ENCODE data around the gene SORBS2. TPM values are rescaled to one million over a fixed set of nuclear protein-coding genes. Genes with fewer than 3 reads are reported as not detected.

The SORBS2 gene
- total RNA-seq, 4 donors from 2014 or later, result 33.4 to 286 (median 47.6) TPM

DNA sequence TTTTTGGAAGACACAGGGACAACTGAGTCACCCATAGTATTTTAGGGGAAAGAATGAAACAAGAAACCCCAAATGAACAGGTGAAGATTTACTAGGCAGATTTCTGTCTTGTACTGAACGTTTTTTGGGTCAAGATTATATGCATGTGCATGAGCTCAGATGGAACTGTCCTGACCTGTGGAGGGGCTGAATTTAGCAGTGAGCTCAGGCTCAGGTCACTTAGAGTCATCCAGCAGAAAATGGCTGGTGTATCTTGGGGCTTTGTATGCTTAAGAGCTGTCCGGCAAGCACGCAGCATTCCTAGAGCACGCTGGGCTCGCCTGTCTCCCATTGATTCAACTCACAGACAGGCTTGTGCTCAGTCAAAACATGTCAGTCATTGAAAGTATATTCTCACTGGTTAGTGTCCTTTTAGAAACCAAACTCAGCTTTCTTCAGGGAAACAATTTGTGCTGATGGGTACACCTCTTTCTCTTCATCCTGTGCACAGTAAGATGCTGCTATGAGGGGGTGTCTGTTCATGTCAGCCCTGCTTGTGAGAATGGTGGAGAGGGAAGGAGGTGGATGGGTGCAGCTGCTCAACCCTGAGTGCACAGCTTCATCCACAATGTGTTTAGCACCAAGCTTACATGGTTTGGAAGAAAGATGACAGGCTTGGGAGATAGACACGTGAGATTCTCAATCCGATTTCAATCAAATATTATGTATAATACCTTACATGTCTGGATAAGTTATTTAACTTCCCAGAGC is 229.2 kb downstream of the SORBS2 start:
- Histone ChIP-seq H3K4me1 (peaks cover 0 to 9% (median 0%) of the 10 kb centered on the region in 3 donors), H3K36me3 (peaks cover 0 to 8% (median 0%) of the 10 kb centered on the region in 3 donors), H3K4me3 (no peak overlapping the region), H3K27ac (no peak overlapping the region), H3K27me3 (no peaks in the 10 kb centered on the region), H3K9me3 (no peaks in the 10 kb centered on the region)
- intact Hi-C loops (cut with DNase I), result no loop called here
- TF ChIP-seq CTCF (IDR thresholded peaks at IDR 0.05) (no peak), POLR2A (IDR thresholded peaks at IDR 0.05) (no peak)
- 46 to 62% methylated on average over 5 to 7 of the region's 7 CpGs for WGBS, 2 donors
- no peak for DNase-seq

- no peak for TF ChIP-seq POLR2A (IDR thresholded peaks at IDR 0.05)
- no peak for TF ChIP-seq CTCF (IDR thresholded peaks at IDR 0.05)
- intact Hi-C loops (cut with DNase I), result no loop called here
- H3K4me1 ChIP-seq, result peaks cover 0 to 5% (median 0%) of the 10 kb centered on the region in 3 donors
- 85 to 87% methylated on average over 5 to 10 of the region's 12 CpGs for WGBS, 2 donors
- H3K27ac ChIP-seq, result no peak overlapping the region
- no peaks in the 10 kb centered on the region for H3K27me3 ChIP-seq
- DNase-seq, result no peak
- H3K9me3 ChIP-seq, result no peaks in the 10 kb centered on the region
- H3K36me3 ChIP-seq, result no peaks in the 10 kb centered on the region
- H3K4me3 ChIP-seq, result no peak overlapping the region
Measured at GRCh38 chr4:185580699-185581098, 231.3 kb downstream of the SORBS2 start.

- no peaks in the 10 kb centered on the region for H3K27me3 ChIP-seq
- H3K9me3 ChIP-seq, result no peaks in the 10 kb centered on the region
- peaks cover 0 to 5% (median 5%) of the 10 kb centered on the region in 3 donors for H3K4me1 ChIP-seq
- no peak for DNase-seq
- no peaks in the 10 kb centered on the region for H3K36me3 ChIP-seq
- 55 to 66% methylated on average over 3 of the region's 3 CpGs for WGBS, 2 donors
- TF ChIP-seq CTCF (IDR thresholded peaks at IDR 0.05), result no peak
- no peak for TF ChIP-seq POLR2A (IDR thresholded peaks at IDR 0.05)
- intact Hi-C loops (cut with DNase I), result no loop called here
- H3K4me3 ChIP-seq, result no peak overlapping the region
- H3K27ac ChIP-seq, result no peak overlapping the region
Measured at GRCh38 chr4:185578284-185578683, 233.7 kb downstream of the SORBS2 start.

- H3K27me3 ChIP-seq, result no peaks in the 10 kb centered on the region
- no peak overlapping the region for H3K4me3 ChIP-seq
- WGBS, 2 donors, result 72 to 78% methylated on average over 8 of the region's 8 CpGs
- TF ChIP-seq POLR2A (IDR thresholded peaks at IDR 0.05) (no peak), CTCF (IDR thresholded peaks at IDR 0.05) (no peak)
- intact Hi-C loops (cut with DNase I), result no loop called here
- DNase-seq, result no peak
- peaks cover 0 to 5% (median 5%) of the 10 kb centered on the region in 3 donors for H3K4me1 ChIP-seq
- no peaks in the 10 kb centered on the region for H3K36me3 ChIP-seq
- H3K9me3 ChIP-seq, result no peaks in the 10 kb centered on the region
- peak overlapping the region in 3 of 4 donors; percentile 77 for H3K27ac ChIP-seq
Measured at GRCh38 chr4:185576962-185577950, 234.7 kb downstream of the SORBS2 start.
